DND-41 (cell line): Measurements from ENCODE around the gene ALOX12B.
"Not testable (repeated sequence)": the region's sequence is repeated elsewhere in the genome, so short reads cannot be mapped to it uniquely, and the experiment has no call there.

Source experiments
- ATAC-seq: fragments of 200-7000 bp; cut with Tn5 transposase; 3 replicates; pipeline ENCODE4 v1.9.1; 2021; ENCODE audit warnings: low read depth; ENCODE audit not compliant: insufficient read depth
- DNase-seq: peaks from one replicate; pipeline ENCODE4 v3.0.0-alpha.2; 2020
- H2AFZ ChIP-seq: 2 replicates; pipeline ENCODE4 v1.6.0; 2012; ENCODE audit warnings: low read depth, low read length
- H3K27ac ChIP-seq: 2 replicates; pipeline ENCODE4 v1.5.1; 2012; ENCODE audit warnings: low read length, inconsistent platforms
- H3K27me3 ChIP-seq: fragments of 200-600 bp; sonication (generic); 2 replicates; pipeline ENCODE4 v1.6.0; 2012; ENCODE audit warnings: low read length, mild to moderate bottlenecking, inconsistent platforms; ENCODE audit not compliant: insufficient read depth, poor library complexity
- H3K36me3 ChIP-seq: 2 replicates; pipeline ENCODE4 v1.5.1; 2012; ENCODE audit warnings: low read length, inconsistent platforms; ENCODE audit not compliant: insufficient read depth
- H3K4me1 ChIP-seq: 2 replicates; pipeline ENCODE4 v1.5.1; 2012; ENCODE audit warnings: mild to moderate bottlenecking, low read length; ENCODE audit not compliant: insufficient read depth
- H3K4me2 ChIP-seq: 2 replicates; pipeline ENCODE4 v1.6.0; 2012; ENCODE audit warnings: mild to moderate bottlenecking, moderate library complexity, low read length, inconsistent platforms; ENCODE audit not compliant: insufficient read depth
- H3K4me3 ChIP-seq, 2 experiments: fragments of 200-600 bp in 1 of 2; shearing (Covaris generic) in 1 of 2; 2 replicates each; pipeline ENCODE4 v1.5.1; 2012 to 2016; ENCODE audit warnings: inconsistent platforms in 2 of 2, low read length in 2 of 2, mild to moderate bottlenecking in 2 of 2, low read depth in 1 of 2, moderate library complexity in 1 of 2
- H3K79me2 ChIP-seq: 2 replicates; pipeline ENCODE4 v1.6.0; 2012; ENCODE audit warnings: low read length, inconsistent platforms; ENCODE audit not compliant: insufficient read depth
- H3K9ac ChIP-seq: 2 replicates; pipeline ENCODE4 v1.6.0; 2012; ENCODE audit warnings: low read depth, mild to moderate bottlenecking, inconsistent platforms, low read length, moderate library complexity
- H3K9me3 ChIP-seq: 2 replicates; pipeline ENCODE4 v1.5.1; 2012; ENCODE audit warnings: low read length, moderate library complexity, mild to moderate bottlenecking, inconsistent platforms; ENCODE audit not compliant: insufficient read depth, severe bottlenecking
- H4K20me1 ChIP-seq: 2 replicates; pipeline ENCODE4 v1.6.0; 2012; ENCODE audit warnings: low read length; ENCODE audit not compliant: insufficient read depth
- CTCF ChIP-seq: IDR thresholded peaks from 2 replicates; pipeline ENCODE4 v1.5.1; 2012; ENCODE audit warnings: borderline replicate concordance, low read length, moderate library complexity, mild to moderate bottlenecking; ENCODE audit not compliant: poor library complexity, severe bottlenecking; ENCODE audit errors: extremely low read depth
- EZH2 ChIP-seq: IDR thresholded peaks from 3 replicates; pipeline ENCODE4 v1.6.1; 2012; ENCODE audit warnings: borderline replicate concordance, low read depth, mild to moderate bottlenecking, moderate library complexity, low read length, inconsistent platforms; ENCODE audit not compliant: severe bottlenecking

ALOX12B gene

GRCh38 chr17:8079291-8080207 lies 8.0 kb downstream of the ALOX12B start:
- peak; percentile 76 for DNase-seq
- H3K27me3 ChIP-seq: peaks cover 22% of the 10 kb centered on the region

GRCh38 chr17:8077939-8078338 lies 9.6 kb downstream of the ALOX12B start:
- H4K20me1 ChIP-seq, H3K4me3 ChIP-seq, ATAC-seq, H3K4me2 ChIP-seq, H3K9ac ChIP-seq, DNase-seq, H3K79me2 ChIP-seq, H3K36me3 ChIP-seq, H3K9me3 ChIP-seq, H2AFZ ChIP-seq, H3K27ac ChIP-seq: not testable (repeated sequence)
- H3K4me1 ChIP-seq: peaks cover 21% of the 10 kb centered on the region
- peaks cover 38% of the 10 kb centered on the region for H3K27me3 ChIP-seq

More at GRCh38 chr17:8079291-8080207, 8.0 kb downstream of the ALOX12B start:
- Histone ChIP-seq H2AFZ (peak overlapping the region; percentile 91), H3K9ac (peak overlapping the region; percentile 55), H3K4me2 (peak overlapping the region; percentile 92), H3K4me3 (peak overlapping the region in 1 of 2 experiments; percentile 61; a peak in 3 of 4 replicates), H3K79me2 (no peaks in the 10 kb centered on the region), H3K9me3 (no peaks in the 10 kb centered on the region), H3K4me1 (peaks cover 16% of the 10 kb centered on the region), H3K27ac (no peak overlapping the region), H3K36me3 (no peaks in the 10 kb centered on the region), H4K20me1 (no peaks in the 10 kb centered on the region)
- ATAC-seq: peak; percentile 94
- TF ChIP-seq EZH2 (peak; percentile 10), CTCF (peak; percentile 88)

GRCh38 chr17:8076502-8077266 lies 10.8 kb downstream of the ALOX12B start:
- H3K9ac ChIP-seq: no peak overlapping the region
- DNase-seq (no peak), ATAC-seq (no peak)
- TF ChIP-seq CTCF (no peak), EZH2 (no peak)
- H3K4me2 ChIP-seq: no peak overlapping the region
- H3K9me3 ChIP-seq: no peaks in the 10 kb centered on the region
- H2AFZ ChIP-seq: no peak overlapping the region
- no peaks in the 10 kb centered on the region for H3K79me2 ChIP-seq
- H3K4me1 ChIP-seq: peaks cover 21% of the 10 kb centered on the region
- no peak overlapping the region for H3K27ac ChIP-seq
- peaks cover 41% of the 10 kb centered on the region for H3K27me3 ChIP-seq
- H3K36me3 ChIP-seq: no peaks in the 10 kb centered on the region
- peaks cover 9% of the 10 kb centered on the region for H4K20me1 ChIP-seq
- no peak overlapping the region for H3K4me3 ChIP-seq
